Measurements from ENCODE around the gene FOXP1.

DNA sequence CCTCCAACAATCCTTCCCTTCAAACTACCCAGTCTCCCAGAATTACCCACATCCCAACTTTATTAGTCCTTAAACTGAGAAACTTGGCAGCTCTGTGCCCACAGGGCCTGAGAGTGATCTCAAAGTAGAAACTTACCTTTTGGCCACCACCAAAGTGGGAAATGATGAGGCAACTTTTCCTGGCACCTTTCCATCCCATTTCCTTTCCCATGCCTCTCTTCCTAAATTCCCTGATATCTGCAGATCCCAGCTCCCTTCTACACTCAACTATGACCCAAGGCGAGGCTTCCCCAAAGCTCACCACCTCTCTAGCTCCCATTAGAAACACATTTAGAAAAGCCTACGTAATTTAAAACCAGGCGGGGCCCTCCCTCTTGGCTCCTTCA, 271.9 kb downstream of the FOXP1 start:
- TF ChIP-seq, protein P1, sequence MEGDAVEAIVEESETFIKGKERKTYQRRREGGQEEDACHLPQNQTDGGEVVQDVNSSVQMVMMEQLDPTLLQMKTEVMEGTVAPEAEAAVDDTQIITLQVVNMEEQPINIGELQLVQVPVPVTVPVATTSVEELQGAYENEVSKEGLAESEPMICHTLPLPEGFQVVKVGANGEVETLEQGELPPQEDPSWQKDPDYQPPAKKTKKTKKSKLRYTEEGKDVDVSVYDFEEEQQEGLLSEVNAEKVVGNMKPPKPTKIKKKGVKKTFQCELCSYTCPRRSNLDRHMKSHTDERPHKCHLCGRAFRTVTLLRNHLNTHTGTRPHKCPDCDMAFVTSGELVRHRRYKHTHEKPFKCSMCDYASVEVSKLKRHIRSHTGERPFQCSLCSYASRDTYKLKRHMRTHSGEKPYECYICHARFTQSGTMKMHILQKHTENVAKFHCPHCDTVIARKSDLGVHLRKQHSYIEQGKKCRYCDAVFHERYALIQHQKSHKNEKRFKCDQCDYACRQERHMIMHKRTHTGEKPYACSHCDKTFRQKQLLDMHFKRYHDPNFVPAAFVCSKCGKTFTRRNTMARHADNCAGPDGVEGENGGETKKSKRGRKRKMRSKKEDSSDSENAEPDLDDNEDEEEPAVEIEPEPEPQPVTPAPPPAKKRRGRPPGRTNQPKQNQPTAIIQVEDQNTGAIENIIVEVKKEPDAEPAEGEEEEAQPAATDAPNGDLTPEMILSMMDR (IDR thresholded peaks at IDR 0.05): no peak
- no peak for TF ChIP-seq POLR2AphosphoS5 (IDR thresholded peaks at IDR 0.05)

Measured in breast epithelium (tissue), 3 donors.